HEK293 (cell line): Measurements from ENCODE around the gene GATA3.

ENCODE experiments used
- CTCF ChIA-PET: fragments of 350-600 bp; formaldehyde crosslinking; extraction: SDS; loops from one replicate; lab custom pipeline; 2021; ENCODE audit warnings: antibody characterized with exemption; lab: Yijun Ruan, JAX
- POLR2A ChIA-PET: fragments of 300-600 bp; formaldehyde crosslinking; extraction: SDS; loops from one replicate; lab custom pipeline; 2020; ENCODE audit warnings: antibody characterized with exemption, inconsistent platforms; lab: Yijun Ruan, JAX
- H3K27ac ChIP-seq: fragments of 200-500 bp; sonication (Bioruptor generic); 2 replicates; pipeline ENCODE4 v1.5.1; 2014; ENCODE audit warnings: low read depth, low read length, control low read depth, inconsistent platforms; ENCODE audit errors: extremely low read depth
- H3K36me3 ChIP-seq, 2 experiments: fragments of 200-500 bp in 1 of 2; sonication (Bioruptor generic) in 1 of 2; 1 replicate in 1 of 2; 2 replicates in 1 of 2; pipeline ENCODE4 v1.5.1; 2014 to 2017; ENCODE audit warnings: inconsistent platforms in 2 of 2, low read length in 2 of 2; ENCODE audit not compliant: control insufficient read depth in 2 of 2, insufficient read depth in 1 of 2
- H3K4me1 ChIP-seq: fragments of 200-500 bp; sonication (Bioruptor generic); 2 replicates; pipeline ENCODE4 v1.5.1; 2014; ENCODE audit warnings: mild to moderate bottlenecking, low read length, inconsistent platforms; ENCODE audit not compliant: control insufficient read depth, insufficient read depth
- H3K4me3 ChIP-seq: 2 replicates; pipeline ENCODE4 v1.5.1; 2011; ENCODE audit warnings: low read depth, mild to moderate bottlenecking, control low read depth, low read length, moderate library complexity
- H3K9me3 ChIP-seq: fragments of 200-500 bp; sonication (Bioruptor generic); 2 replicates; pipeline ENCODE4 v1.5.1; 2014; ENCODE audit warnings: low read depth, low read length, inconsistent platforms; ENCODE audit not compliant: control insufficient read depth, insufficient read depth
- EGR2 ChIP-seq: fragments of 450-650 bp; formaldehyde crosslinking; IDR thresholded peaks from 2 replicates; pipeline ENCODE4 v1.5.1; 2016; ENCODE audit warnings: low read depth, missing biosample characterization, missing genetic modification characterization
- GLIS2 ChIP-seq: fragments of 450-650 bp; formaldehyde crosslinking; IDR thresholded peaks from 2 replicates; pipeline ENCODE4 v1.5.1; 2016; ENCODE audit warnings: missing biosample characterization, missing genetic modification characterization
- IKZF3 ChIP-seq: fragments of 450-650 bp; IDR thresholded peaks from 2 replicates; pipeline ENCODE4 v1.5.0; 2018; ENCODE audit warnings: missing biosample characterization, mild to moderate bottlenecking, missing genetic modification characterization, moderate library complexity
- MYNN ChIP-seq: fragments of 450-650 bp; formaldehyde crosslinking; IDR thresholded peaks from 2 replicates; pipeline ENCODE4 v1.5.1; 2016; ENCODE audit warnings: missing biosample characterization, missing genetic modification characterization, borderline replicate concordance
- SCRT2 ChIP-seq: fragments of 450-650 bp; formaldehyde crosslinking; IDR thresholded peaks from 2 replicates; pipeline ENCODE4 v1.5.1; 2016; ENCODE audit warnings: missing biosample characterization, missing genetic modification characterization
- SP3 ChIP-seq: fragments of 450-650 bp; formaldehyde crosslinking; IDR thresholded peaks from 2 replicates; pipeline ENCODE4 v1.5.1; 2016; ENCODE audit warnings: missing biosample characterization, missing genetic modification characterization
- ZBTB1 ChIP-seq: fragments of 450-650 bp; formaldehyde crosslinking; IDR thresholded peaks from 2 replicates; pipeline ENCODE4 v1.5.1; 2016; ENCODE audit warnings: missing biosample characterization, missing genetic modification characterization
- ZFHX2 ChIP-seq: fragments of 450-650 bp; formaldehyde crosslinking; conservative IDR thresholded peaks from 2 replicates; pipeline ENCODE4 v1.5.1; 2016; ENCODE audit warnings: missing biosample characterization, missing genetic modification characterization
- ZIC2 ChIP-seq: fragments of 450-650 bp; formaldehyde crosslinking; IDR thresholded peaks from 2 replicates; pipeline ENCODE4 v1.5.1; 2016; ENCODE audit warnings: missing biosample characterization, missing genetic modification characterization
- ZNF16 ChIP-seq: fragments of 450-650 bp; formaldehyde crosslinking; IDR thresholded peaks from 2 replicates; pipeline ENCODE4 v1.5.1; 2016; ENCODE audit warnings: low read depth, missing biosample characterization, missing genetic modification characterization
- ZNF19 ChIP-seq: fragments of 450-650 bp; formaldehyde crosslinking; IDR thresholded peaks from 2 replicates; pipeline ENCODE4; 2016; ENCODE audit warnings: missing biosample characterization, missing genetic modification characterization, low read depth
- ZNF214 ChIP-seq: fragments of 450-650 bp; formaldehyde crosslinking; IDR thresholded peaks from 2 replicates; pipeline ENCODE4 v1.5.1; 2017; ENCODE audit warnings: missing biosample characterization, mild to moderate bottlenecking, missing genetic modification characterization, borderline replicate concordance
- ZNF274 ChIP-seq, 2 experiments: fragments of 200-500 bp in 1 of 2; fragments of 450-650 bp in 1 of 2; sonication (Bioruptor generic) in 1 of 2; formaldehyde crosslinking in 1 of 2; IDR thresholded peaks; 2 replicates each; pipeline versions ENCODE4 v1.5.1 to v1.6.1; 2014 to 2016; ENCODE audit warnings: borderline replicate concordance in 1 of 2, inconsistent platforms in 1 of 2, low read length in 1 of 2, missing biosample characterization in 1 of 2, missing genetic modification characterization in 1 of 2
- ZNF335 ChIP-seq: fragments of 450-650 bp; formaldehyde crosslinking; conservative IDR thresholded peaks from 2 replicates; pipeline ENCODE4 v1.5.1; 2016; ENCODE audit warnings: missing biosample characterization, missing genetic modification characterization
- ZNF341 ChIP-seq: fragments of 450-650 bp; formaldehyde crosslinking; IDR thresholded peaks from 2 replicates; pipeline ENCODE4; 2016; ENCODE audit warnings: low read depth, missing biosample characterization, missing genetic modification characterization
- ZNF404 ChIP-seq: fragments of 450-650 bp; formaldehyde crosslinking; IDR thresholded peaks from 2 replicates; pipeline ENCODE4 v1.5.1; 2017; ENCODE audit warnings: missing biosample characterization, missing genetic modification characterization
- ZNF416 ChIP-seq: fragments of 450-650 bp; formaldehyde crosslinking; IDR thresholded peaks from 2 replicates; pipeline ENCODE4 v1.5.1; 2016; ENCODE audit warnings: missing biosample characterization, missing genetic modification characterization
- ZNF544 ChIP-seq: fragments of 450-650 bp; formaldehyde crosslinking; IDR thresholded peaks from 2 replicates; pipeline ENCODE4 v1.5.0; 2017; ENCODE audit warnings: missing biosample characterization, missing genetic modification characterization
- ZNF658 ChIP-seq: fragments of 450-650 bp; formaldehyde crosslinking; IDR thresholded peaks from 2 replicates; pipeline ENCODE4; 2016; ENCODE audit warnings: missing biosample characterization, missing genetic modification characterization
- TF ChIP-seq, protein P1 (sequence below): fragments of 450-650 bp; formaldehyde crosslinking; IDR thresholded peaks from 2 replicates; pipeline ENCODE4 v1.5.1; 2016; ENCODE audit warnings: missing biosample characterization, missing genetic modification characterization
- TF ChIP-seq, protein P2 (sequence below): fragments of 450-650 bp; formaldehyde crosslinking; IDR thresholded peaks from 2 replicates; pipeline ENCODE4 v1.5.1; 2016; ENCODE audit warnings: missing biosample characterization, missing genetic modification characterization, low read depth
- TF ChIP-seq, protein P3 (sequence below): sonication (generic); formaldehyde crosslinking; IDR thresholded peaks from 2 replicates; pipeline ENCODE4 v1.8.1; 2022; ENCODE audit warnings: mild to moderate bottlenecking, moderate library complexity, missing genetic modification reagents

The GATA3 gene

DNA sequence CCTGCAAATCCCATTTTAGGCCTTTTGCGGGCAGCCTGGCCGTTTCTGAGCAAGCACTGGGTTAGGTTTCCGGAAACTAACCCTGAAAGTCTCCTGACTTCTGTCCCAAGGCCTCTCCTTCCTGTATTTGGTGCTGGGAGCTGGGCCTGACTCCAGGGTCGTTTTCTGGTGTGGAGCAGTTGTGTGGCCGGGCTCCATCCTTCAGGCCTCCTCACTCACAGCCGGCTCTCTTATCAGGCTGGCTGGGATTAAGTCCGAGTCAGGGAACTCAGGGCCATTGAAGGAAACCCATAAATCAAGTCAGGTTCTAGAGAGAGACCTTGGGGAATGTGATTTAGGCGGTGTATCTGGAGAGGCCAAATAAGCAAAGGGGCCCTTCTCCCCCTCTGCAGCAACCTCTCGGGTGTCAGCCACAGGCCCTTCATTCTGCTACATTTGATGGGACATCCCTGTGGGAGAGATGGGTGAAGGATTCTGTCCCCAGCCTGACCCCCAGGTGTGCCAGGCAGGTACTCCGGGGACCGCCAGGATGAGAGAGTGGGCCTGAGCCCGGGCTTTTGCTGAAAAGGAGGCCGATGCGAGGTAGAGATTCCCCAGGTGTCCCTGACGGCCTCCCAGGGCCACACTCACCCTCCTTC lies 3.3 kb downstream of the GATA3 start:
- peak overlapping the region; percentile 55 for H3K27ac ChIP-seq
- ChIA-PET POLR2A (no interaction called here), CTCF (interaction anchor here (0.5 kb wide), 1 partner anchor 152 kb away, joined by 3 read pairs; no protein-coding TSS in a partner anchor)
- H3K9me3 ChIP-seq, result no peaks in the 10 kb centered on the region
- peaks cover 0 to 68% of the 10 kb centered on the region in 2 experiments; a peak in 2 of 3 replicates for H3K36me3 ChIP-seq
- H3K4me3 ChIP-seq, result no peak overlapping the region
- TF ChIP-seq SP3 (no peak), IKZF3 (tag by site-specific recombination) (peak; percentile 22; the same call in 1 of the 2 replicates)
- peaks cover 7% of the 10 kb centered on the region for H3K4me1 ChIP-seq

DNA sequence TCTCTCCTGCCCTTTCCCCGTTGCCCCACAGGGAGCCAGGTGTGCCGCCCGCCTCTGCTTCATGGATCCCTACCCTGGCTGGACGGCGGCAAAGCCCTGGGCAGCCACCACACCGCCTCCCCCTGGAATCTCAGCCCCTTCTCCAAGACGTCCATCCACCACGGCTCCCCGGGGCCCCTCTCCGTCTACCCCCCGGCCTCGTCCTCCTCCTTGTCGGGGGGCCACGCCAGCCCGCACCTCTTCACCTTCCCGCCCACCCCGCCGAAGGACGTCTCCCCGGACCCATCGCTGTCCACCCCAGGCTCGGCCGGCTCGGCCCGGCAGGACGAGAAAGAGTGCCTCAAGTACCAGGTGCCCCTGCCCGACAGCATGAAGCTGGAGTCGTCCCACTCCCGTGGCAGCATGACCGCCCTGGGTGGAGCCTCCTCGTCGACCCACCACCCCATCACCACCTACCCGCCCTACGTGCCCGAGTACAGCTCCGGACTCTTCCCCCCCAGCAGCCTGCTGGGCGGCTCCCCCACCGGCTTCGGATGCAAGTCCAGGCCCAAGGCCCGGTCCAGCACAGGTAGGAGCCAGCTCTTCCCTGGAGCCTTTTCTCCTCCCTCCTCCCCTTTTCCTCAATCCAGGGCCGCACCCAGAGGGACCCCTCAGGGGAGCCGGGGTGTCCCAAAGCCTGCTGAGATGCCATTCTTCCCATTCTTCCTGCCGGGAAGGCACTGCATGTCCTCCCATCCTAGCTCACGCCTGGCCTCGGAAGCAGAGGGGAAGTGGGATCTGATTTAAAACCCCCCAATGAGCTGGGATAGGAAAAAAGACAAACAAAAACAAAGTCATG lies 4.0 kb downstream of the GATA3 start:
- Histone ChIP-seq H3K4me1 (peaks cover 7% of the 10 kb centered on the region), H3K36me3 (peaks cover 6 to 75% of the 10 kb centered on the region in 2 experiments), H3K9me3 (no peaks in the 10 kb centered on the region), H3K4me3 (no peak overlapping the region), H3K27ac (no peak overlapping the region)
- ChIA-PET POLR2A (no interaction called here), CTCF (interaction anchor here (0.5 kb wide), 1 partner anchor 152 kb away, joined by 3 read pairs; no protein-coding TSS in a partner anchor)
- peak; percentile 29 for TF ChIP-seq ZIC2
- TF ChIP-seq, protein P1, sequence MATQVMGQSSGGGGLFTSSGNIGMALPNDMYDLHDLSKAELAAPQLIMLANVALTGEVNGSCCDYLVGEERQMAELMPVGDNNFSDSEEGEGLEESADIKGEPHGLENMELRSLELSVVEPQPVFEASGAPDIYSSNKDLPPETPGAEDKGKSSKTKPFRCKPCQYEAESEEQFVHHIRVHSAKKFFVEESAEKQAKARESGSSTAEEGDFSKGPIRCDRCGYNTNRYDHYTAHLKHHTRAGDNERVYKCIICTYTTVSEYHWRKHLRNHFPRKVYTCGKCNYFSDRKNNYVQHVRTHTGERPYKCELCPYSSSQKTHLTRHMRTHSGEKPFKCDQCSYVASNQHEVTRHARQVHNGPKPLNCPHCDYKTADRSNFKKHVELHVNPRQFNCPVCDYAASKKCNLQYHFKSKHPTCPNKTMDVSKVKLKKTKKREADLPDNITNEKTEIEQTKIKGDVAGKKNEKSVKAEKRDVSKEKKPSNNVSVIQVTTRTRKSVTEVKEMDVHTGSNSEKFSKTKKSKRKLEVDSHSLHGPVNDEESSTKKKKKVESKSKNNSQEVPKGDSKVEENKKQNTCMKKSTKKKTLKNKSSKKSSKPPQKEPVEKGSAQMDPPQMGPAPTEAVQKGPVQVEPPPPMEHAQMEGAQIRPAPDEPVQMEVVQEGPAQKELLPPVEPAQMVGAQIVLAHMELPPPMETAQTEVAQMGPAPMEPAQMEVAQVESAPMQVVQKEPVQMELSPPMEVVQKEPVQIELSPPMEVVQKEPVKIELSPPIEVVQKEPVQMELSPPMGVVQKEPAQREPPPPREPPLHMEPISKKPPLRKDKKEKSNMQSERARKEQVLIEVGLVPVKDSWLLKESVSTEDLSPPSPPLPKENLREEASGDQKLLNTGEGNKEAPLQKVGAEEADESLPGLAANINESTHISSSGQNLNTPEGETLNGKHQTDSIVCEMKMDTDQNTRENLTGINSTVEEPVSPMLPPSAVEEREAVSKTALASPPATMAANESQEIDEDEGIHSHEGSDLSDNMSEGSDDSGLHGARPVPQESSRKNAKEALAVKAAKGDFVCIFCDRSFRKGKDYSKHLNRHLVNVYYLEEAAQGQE (tag by site-specific recombination), result no peak
- no peak for TF ChIP-seq SCRT2 (tag by site-specific recombination)
- no peak for TF ChIP-seq ZNF16 (tag by site-specific recombination)
- peak; percentile 43; the same call in 1 of the 2 replicates for TF ChIP-seq ZNF341 (tag by site-specific recombination)
- TF ChIP-seq ZNF544 (tag by site-specific recombination), result no peak
- no peak for TF ChIP-seq ZBTB1 (tag by site-specific recombination)

DNA sequence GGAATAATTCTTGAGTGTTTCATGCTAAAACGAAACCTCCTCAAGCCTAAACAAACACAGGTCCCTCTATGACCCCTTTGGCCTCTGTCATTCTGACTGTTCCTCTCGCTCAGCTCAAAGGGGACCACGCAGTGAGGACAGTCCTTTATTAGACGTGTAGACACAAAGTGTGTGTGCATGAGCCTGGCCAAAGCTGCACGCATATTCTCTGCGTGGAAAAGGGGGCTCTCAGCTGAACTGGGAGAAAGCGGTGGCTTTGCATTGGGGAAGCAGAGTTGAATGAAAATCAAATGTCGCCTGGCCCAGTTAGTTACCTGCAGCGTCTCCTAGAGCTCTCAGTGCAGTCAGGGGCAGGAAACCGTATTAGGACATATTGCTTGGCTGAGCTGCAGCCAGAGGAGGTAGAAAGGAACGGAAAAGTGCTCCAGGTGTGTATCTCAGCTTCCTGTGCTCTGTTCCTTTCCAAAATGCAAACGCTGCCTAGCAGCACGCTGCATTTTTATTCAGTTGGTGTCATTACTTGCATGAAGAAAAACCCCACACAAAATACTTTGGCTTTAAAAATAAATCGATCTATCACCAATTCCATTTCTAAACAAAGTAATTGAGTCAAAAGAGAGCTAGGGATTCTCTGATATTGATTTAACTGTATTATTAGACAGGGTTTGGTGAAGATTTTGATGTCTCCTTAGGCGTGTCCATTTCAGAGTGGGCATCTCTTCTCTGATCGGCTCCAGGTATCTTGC lies 4.9 kb downstream of the GATA3 start:
- peaks cover 13 to 84% of the 10 kb centered on the region in 2 experiments for H3K36me3 ChIP-seq
- H3K27ac ChIP-seq, result no peak overlapping the region
- no peaks in the 10 kb centered on the region for H3K9me3 ChIP-seq
- POLR2A ChIA-PET, result no interaction called here
- CTCF ChIA-PET, result no interaction called here
- H3K4me1 ChIP-seq, result peaks cover 7% of the 10 kb centered on the region
- no peak overlapping the region for H3K4me3 ChIP-seq
- TF ChIP-seq ZNF274 (IDR thresholded peaks at IDR 0.05; ENCODE audit: low read length) (no peak), ZNF274 (tag by site-specific recombination; IDR thresholded peaks at IDR 0.05; ENCODE audit: borderline replicate concordance) (no peak), ZNF19 (no peak), MYNN (tag by site-specific recombination) (no peak), GLIS2 (tag by site-specific recombination) (no peak), ZNF658 (tag by site-specific recombination) (no peak), ZNF404 (tag by site-specific recombination) (no peak), ZNF335 (no peak), ZNF214 (tag by site-specific recombination) (no peak), EGR2 (no peak), ZFHX2 (no peak), ZNF416 (no peak)
- TF ChIP-seq, protein P2, sequence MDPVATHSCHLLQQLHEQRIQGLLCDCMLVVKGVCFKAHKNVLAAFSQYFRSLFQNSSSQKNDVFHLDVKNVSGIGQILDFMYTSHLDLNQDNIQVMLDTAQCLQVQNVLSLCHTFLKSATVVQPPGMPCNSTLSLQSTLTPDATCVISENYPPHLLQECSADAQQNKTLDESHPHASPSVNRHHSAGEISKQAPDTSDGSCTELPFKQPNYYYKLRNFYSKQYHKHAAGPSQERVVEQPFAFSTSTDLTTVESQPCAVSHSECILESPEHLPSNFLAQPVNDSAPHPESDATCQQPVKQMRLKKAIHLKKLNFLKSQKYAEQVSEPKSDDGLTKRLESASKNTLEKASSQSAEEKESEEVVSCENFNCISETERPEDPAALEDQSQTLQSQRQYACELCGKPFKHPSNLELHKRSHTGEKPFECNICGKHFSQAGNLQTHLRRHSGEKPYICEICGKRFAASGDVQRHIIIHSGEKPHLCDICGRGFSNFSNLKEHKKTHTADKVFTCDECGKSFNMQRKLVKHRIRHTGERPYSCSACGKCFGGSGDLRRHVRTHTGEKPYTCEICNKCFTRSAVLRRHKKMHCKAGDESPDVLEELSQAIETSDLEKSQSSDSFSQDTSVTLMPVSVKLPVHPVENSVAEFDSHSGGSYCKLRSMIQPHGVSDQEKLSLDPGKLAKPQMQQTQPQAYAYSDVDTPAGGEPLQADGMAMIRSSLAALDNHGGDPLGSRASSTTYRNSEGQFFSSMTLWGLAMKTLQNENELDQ (tag by site-specific recombination), result no peak
- TF ChIP-seq, protein P3, sequence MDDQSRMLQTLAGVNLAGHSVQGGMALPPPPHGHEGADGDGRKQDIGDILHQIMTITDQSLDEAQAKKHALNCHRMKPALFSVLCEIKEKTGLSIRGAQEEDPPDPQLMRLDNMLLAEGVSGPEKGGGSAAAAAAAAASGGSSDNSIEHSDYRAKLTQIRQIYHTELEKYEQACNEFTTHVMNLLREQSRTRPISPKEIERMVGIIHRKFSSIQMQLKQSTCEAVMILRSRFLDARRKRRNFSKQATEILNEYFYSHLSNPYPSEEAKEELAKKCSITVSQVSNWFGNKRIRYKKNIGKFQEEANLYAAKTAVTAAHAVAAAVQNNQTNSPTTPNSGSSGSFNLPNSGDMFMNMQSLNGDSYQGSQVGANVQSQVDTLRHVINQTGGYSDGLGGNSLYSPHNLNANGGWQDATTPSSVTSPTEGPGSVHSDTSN, result no peak
